Astrocyte (in vitro differentiated cells and primary cell): ENCODE data around the gene ARHGEF17. TPM values are rescaled to one million over a fixed set of nuclear protein-coding genes. Genes with fewer than 3 reads are reported as not detected.

Experiments used
- DNase-seq: peaks from one replicate; pipeline ENCODE4 v3.0.0-alpha.2; 2010; ENCODE audit warnings: low read depth
- FAIRE-seq: peaks from 2 replicates; lab custom pipeline; 2011; peaks lifted over from hg19 to GRCh38; lab: Jason Lieb, UNC
- H2AFZ ChIP-seq: 2 replicates; pipeline ENCODE4 v1.6.0; 2012; ENCODE audit warnings: low read depth, low read length, inconsistent platforms
- H3K27ac ChIP-seq: 2 replicates; pipeline ENCODE4 v1.5.1; 2011; ENCODE audit warnings: low read depth, low read length, inconsistent platforms
- H3K27me3 ChIP-seq: 2 replicates; pipeline ENCODE4 v1.6.0; 2011; ENCODE audit warnings: low read length, inconsistent platforms; ENCODE audit not compliant: insufficient read depth
- H3K36me3 ChIP-seq: 2 replicates; pipeline ENCODE4 v1.5.1; 2011; ENCODE audit warnings: low read length, inconsistent platforms; ENCODE audit not compliant: insufficient read depth
- H3K4me1 ChIP-seq: 2 replicates; pipeline ENCODE4 v1.5.1; 2011; ENCODE audit warnings: low read length, inconsistent platforms; ENCODE audit not compliant: insufficient read depth
- H3K4me2 ChIP-seq: 2 replicates; pipeline ENCODE4 v1.6.0; 2012; ENCODE audit warnings: low read length, inconsistent platforms
- H3K4me3 ChIP-seq: 2 replicates; pipeline ENCODE4 v1.5.1; 2011; ENCODE audit warnings: low read depth, mild to moderate bottlenecking, low read length, inconsistent platforms; ENCODE audit not compliant: insufficient read depth
- H3K79me2 ChIP-seq: 2 replicates; pipeline ENCODE4 v1.6.0; 2012; ENCODE audit warnings: mild to moderate bottlenecking, low read length, inconsistent platforms; ENCODE audit not compliant: insufficient read depth
- H3K9ac ChIP-seq: 2 replicates; pipeline ENCODE4 v1.6.0; 2012; ENCODE audit warnings: mild to moderate bottlenecking, low read length, inconsistent platforms
- H3K9me3 ChIP-seq: 2 replicates; pipeline ENCODE4 v1.5.1; 2012; ENCODE audit warnings: low read depth, mild to moderate bottlenecking, low read length, inconsistent platforms; ENCODE audit not compliant: insufficient read depth
- H4K20me1 ChIP-seq: 2 replicates; pipeline ENCODE4 v1.6.0; 2012; ENCODE audit warnings: low read length, inconsistent platforms; ENCODE audit not compliant: insufficient read depth
- H3K27ac Mint-ChIP-seq: one replicate; pipeline ENCODE4 v1.8.0; 2021; ENCODE audit warnings: mild to moderate bottlenecking, mixed read lengths; ENCODE audit not compliant: unreplicated experiment
- H3K27me3 Mint-ChIP-seq: one replicate; pipeline ENCODE4 v1.8.0; 2021; ENCODE audit warnings: low read depth, mixed read lengths; ENCODE audit not compliant: unreplicated experiment
- H3K36me3 Mint-ChIP-seq: one replicate; pipeline ENCODE4 v1.8.0; 2021; ENCODE audit warnings: low read depth, mixed read lengths; ENCODE audit not compliant: unreplicated experiment
- H3K4me1 Mint-ChIP-seq: one replicate; pipeline ENCODE4 v1.8.0; 2021; ENCODE audit warnings: low read depth, mixed read lengths; ENCODE audit not compliant: unreplicated experiment
- H3K4me3 Mint-ChIP-seq: one replicate; pipeline ENCODE4 v1.8.0; 2021; ENCODE audit warnings: mild to moderate bottlenecking, moderate library complexity, mixed read lengths; ENCODE audit not compliant: unreplicated experiment
- H3K9me3 Mint-ChIP-seq: one replicate; pipeline ENCODE4 v1.8.0; 2021; ENCODE audit warnings: mild to moderate bottlenecking, mixed read lengths; ENCODE audit not compliant: unreplicated experiment
- EZH2 ChIP-seq: IDR thresholded peaks from 2 replicates; pipeline ENCODE4 v1.6.1; 2012; ENCODE audit warnings: mild to moderate bottlenecking, low read length, inconsistent platforms; ENCODE audit not compliant: insufficient read depth
- total RNA-seq: library from RNA; stranded (reverse); gene quantifications from 2 replicates; pipeline ENCODE4 v1.2.1, GENCODE V29; 2021
- TF ChIP-seq, protein P1 (sequence below): IDR thresholded peaks from 2 replicates; pipeline ENCODE4 v1.5.1; 2011; ENCODE audit warnings: low read depth, mild to moderate bottlenecking, inconsistent platforms, low read length, moderate library complexity; ENCODE audit not compliant: insufficient read depth

The ARHGEF17 gene
- total RNA-seq, 1 donor from 2014 or later, result 66.4 TPM

DNA sequence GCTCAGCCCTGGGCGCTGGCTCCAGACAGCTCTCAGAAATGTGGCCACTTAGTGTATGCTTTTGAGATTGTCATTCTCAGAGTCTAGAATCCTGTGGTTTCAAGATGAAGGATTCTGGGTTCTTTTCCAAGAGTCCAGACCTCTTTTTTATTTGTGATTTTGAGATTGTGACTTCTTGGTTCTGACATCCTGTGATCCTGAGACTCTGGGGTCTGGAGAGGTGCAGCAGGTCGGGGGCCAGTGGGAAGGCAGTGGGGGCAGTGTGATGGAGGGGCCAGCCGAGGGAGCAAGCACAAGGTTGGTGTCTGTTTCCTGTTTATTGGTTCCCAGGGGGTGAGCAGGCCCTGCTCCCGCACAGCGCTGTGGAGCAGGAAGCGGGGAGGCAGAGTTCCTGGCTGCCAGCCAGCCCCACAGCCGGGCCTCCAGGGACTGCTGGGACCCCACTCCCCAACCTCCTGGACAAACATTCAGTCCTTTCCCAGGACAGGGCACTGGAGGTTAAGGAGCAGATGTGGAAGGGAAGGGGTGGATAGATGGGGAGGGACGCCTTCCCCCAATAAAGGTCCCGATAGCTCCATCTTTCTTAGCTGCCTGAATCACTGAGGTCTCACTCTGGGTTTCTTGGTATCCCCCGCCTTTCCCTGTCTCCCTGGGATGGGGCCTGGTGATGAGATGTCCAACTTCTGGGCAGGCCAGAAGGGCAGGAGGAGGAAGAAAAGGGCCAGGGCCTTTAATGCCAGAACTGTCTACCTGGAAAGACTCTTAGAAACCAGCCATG, 13.7 kb downstream of the ARHGEF17 start:
- H3K9ac ChIP-seq, result peak overlapping the region; percentile 79
- FAIRE-seq (no peak), DNase-seq (peak; percentile 70)
- peaks cover 48% of the 10 kb centered on the region for H4K20me1 ChIP-seq
- H3K9me3 ChIP-seq, result no peaks in the 10 kb centered on the region
- H3K27ac ChIP-seq, result peak overlapping the region; percentile 82
- H3K4me3 ChIP-seq, result no peak overlapping the region
- Mint-ChIP-seq H3K4me1 (peaks cover 60% of the 10 kb centered on the region), H3K27me3 (no peaks in the 10 kb centered on the region), H3K36me3 (peaks cover 5% of the 10 kb centered on the region), H3K27ac (peak overlapping the region; percentile 93), H3K4me3 (no peak overlapping the region), H3K9me3 (no peaks in the 10 kb centered on the region)
- no peak overlapping the region for H2AFZ ChIP-seq
- peaks cover 93% of the 10 kb centered on the region for H3K79me2 ChIP-seq
- no peaks in the 10 kb centered on the region for H3K36me3 ChIP-seq
- H3K27me3 ChIP-seq, result no peaks in the 10 kb centered on the region
- H3K4me2 ChIP-seq, result peak overlapping the region; percentile 72
- TF ChIP-seq, protein P1, sequence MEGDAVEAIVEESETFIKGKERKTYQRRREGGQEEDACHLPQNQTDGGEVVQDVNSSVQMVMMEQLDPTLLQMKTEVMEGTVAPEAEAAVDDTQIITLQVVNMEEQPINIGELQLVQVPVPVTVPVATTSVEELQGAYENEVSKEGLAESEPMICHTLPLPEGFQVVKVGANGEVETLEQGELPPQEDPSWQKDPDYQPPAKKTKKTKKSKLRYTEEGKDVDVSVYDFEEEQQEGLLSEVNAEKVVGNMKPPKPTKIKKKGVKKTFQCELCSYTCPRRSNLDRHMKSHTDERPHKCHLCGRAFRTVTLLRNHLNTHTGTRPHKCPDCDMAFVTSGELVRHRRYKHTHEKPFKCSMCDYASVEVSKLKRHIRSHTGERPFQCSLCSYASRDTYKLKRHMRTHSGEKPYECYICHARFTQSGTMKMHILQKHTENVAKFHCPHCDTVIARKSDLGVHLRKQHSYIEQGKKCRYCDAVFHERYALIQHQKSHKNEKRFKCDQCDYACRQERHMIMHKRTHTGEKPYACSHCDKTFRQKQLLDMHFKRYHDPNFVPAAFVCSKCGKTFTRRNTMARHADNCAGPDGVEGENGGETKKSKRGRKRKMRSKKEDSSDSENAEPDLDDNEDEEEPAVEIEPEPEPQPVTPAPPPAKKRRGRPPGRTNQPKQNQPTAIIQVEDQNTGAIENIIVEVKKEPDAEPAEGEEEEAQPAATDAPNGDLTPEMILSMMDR, result no peak
- no peak for TF ChIP-seq EZH2
- peaks cover 67% of the 10 kb centered on the region for H3K4me1 ChIP-seq

GRCh38 chr11:73322382-73323306, 14.6 kb downstream of the ARHGEF17 start:
- H3K79me2 ChIP-seq, result peaks cover 91% of the 10 kb centered on the region
- no peak for FAIRE-seq
- peaks cover 5% of the 10 kb centered on the region for H3K36me3 Mint-ChIP-seq
- peak overlapping the region; percentile 93 for H3K27ac Mint-ChIP-seq
- peaks cover 66% of the 10 kb centered on the region for H3K4me1 Mint-ChIP-seq
- peak overlapping the region; percentile 79 for H3K9ac ChIP-seq
- H3K4me3 Mint-ChIP-seq, result peak overlapping the region; percentile 68
- H3K4me2 ChIP-seq, result peak overlapping the region; percentile 72
- TF ChIP-seq, protein P1, result no peak
- TF ChIP-seq EZH2, result no peak
- H3K27ac ChIP-seq, result peak overlapping the region; percentile 82
- no peak overlapping the region for H3K4me3 ChIP-seq
- peaks cover 73% of the 10 kb centered on the region for H3K4me1 ChIP-seq
- DNase-seq, result no peak
- H4K20me1 ChIP-seq, result peaks cover 47% of the 10 kb centered on the region
- no peaks in the 10 kb centered on the region for H3K36me3 ChIP-seq
- H3K9me3 ChIP-seq, result no peaks in the 10 kb centered on the region
- no peaks in the 10 kb centered on the region for H3K27me3 Mint-ChIP-seq
- H2AFZ ChIP-seq, result no peak overlapping the region
- no peaks in the 10 kb centered on the region for H3K9me3 Mint-ChIP-seq
- H3K27me3 ChIP-seq, result no peaks in the 10 kb centered on the region
